ENCODE data around the gene UBFD1. TPM values are rescaled to one million over a fixed set of nuclear protein-coding genes. Genes with fewer than 3 reads are reported as not detected.

The UBFD1 gene
- total and polyA plus RNA-seq, 2 of the 8 experiments (the other 6 are each of a cell fraction or from before 2014, with no cell fraction given): 66.3 to 106 TPM

GRCh38 chr16:23595951-23596720 is 38.6 kb downstream of the UBFD1 start, which contains the start of gene NDUFAB1 (continued):
- no peak for TF ChIP-seq ATF2 (IDR thresholded peaks at IDR 0.05; ENCODE audit: low read length)

All from H1 (cell line).